Common myeloid progenitor, CD34-positive (primary cell): ENCODE measurements around the gene NELL2. TPM values are rescaled to one million over a fixed set of nuclear protein-coding genes. Genes with fewer than 3 reads are reported as not detected.
"Not testable (repeated sequence)": the region's sequence is repeated elsewhere in the genome, so short reads cannot be mapped to it uniquely, and the experiment has no call there.

Experiments
- CTCF ChIA-PET: fragments of 350-600 bp; sonication (Branson Sonifier 250); formaldehyde crosslinking; loops from one replicate; lab custom pipeline; 2021; ENCODE audit warnings: antibody characterized with exemption; lab: Charles Lee
- POLR2A ChIA-PET: fragments of 350-600 bp; sonication (Branson Sonifier 250); formaldehyde crosslinking; loops from one replicate; lab custom pipeline; 2021; ENCODE audit warnings: antibody characterized with exemption; lab: Charles Lee
- DNase-seq, 3 donors: peaks; one replicate each; pipeline versions ENCODE4 v3.0.0 to v3.0.0-alpha.2; 2013
- H3K27ac ChIP-seq, 2 experiments: 1 replicate in 1 of 2; 2 replicates in 1 of 2; pipeline ENCODE4 v1.7.0; 2013; ENCODE audit warnings: inconsistent platforms in 2 of 2, low read length in 2 of 2, mild to moderate bottlenecking in 2 of 2, low read depth in 1 of 2, moderate library complexity in 1 of 2; ENCODE audit not compliant: severe bottlenecking in 2 of 2, insufficient read depth in 1 of 2, poor library complexity in 1 of 2
- H3K27me3 ChIP-seq, 5 experiments: replicated peaks in 2 of 5; 1 replicate in 3 of 5; 2 replicates in 2 of 5; pipeline versions ENCODE4 v1.6.1 to v1.7.0; 2013; ENCODE audit warnings: low read length in 4 of 5, mild to moderate bottlenecking in 2 of 5, moderate library complexity in 2 of 5, inconsistent platforms in 1 of 5; ENCODE audit not compliant: insufficient read depth in 5 of 5, control insufficient read depth in 4 of 5
- H3K36me3 ChIP-seq, 4 experiments: 1 replicate in 2 of 4; 2 replicates in 2 of 4; pipeline versions ENCODE4 v1.6.1 to v1.7.0; 2013; ENCODE audit warnings: low read length in 3 of 4, control low read depth in 1 of 4, mild to moderate bottlenecking in 1 of 4; ENCODE audit not compliant: control insufficient read depth in 4 of 4, insufficient read depth in 4 of 4
- H3K4me1 ChIP-seq, 4 experiments: 1 replicate in 3 of 4; 2 replicates in 1 of 4; pipeline versions ENCODE4 v1.6.1 to v1.7.1; 2013; ENCODE audit warnings: low read length in 3 of 4, mild to moderate bottlenecking in 3 of 4, control low read depth in 1 of 4, inconsistent platforms in 1 of 4, moderate library complexity in 1 of 4; ENCODE audit not compliant: control insufficient read depth in 4 of 4, insufficient read depth in 4 of 4; ENCODE audit errors: control extremely low read depth in 1 of 4
- H3K4me3 ChIP-seq, 7 experiments: 1 replicate in 4 of 7; 2 replicates in 3 of 7; pipeline versions ENCODE4 v1.5.1 to v1.7.0; 2013; ENCODE audit warnings: mild to moderate bottlenecking in 7 of 7, low read length in 6 of 7, moderate library complexity in 6 of 7, inconsistent platforms in 2 of 7, low read depth in 2 of 7, control low read depth in 1 of 7; ENCODE audit not compliant: insufficient read depth in 4 of 7, control insufficient read depth in 1 of 7; ENCODE audit errors: extremely low read depth in 1 of 7
- H3K9me3 ChIP-seq, 5 experiments: 1 replicate in 4 of 5; 2 replicates in 1 of 5; pipeline versions ENCODE4 v1.6.1 to v1.7.1; 2013; ENCODE audit warnings: low read length in 4 of 5, mild to moderate bottlenecking in 2 of 5, inconsistent platforms in 1 of 5, low read depth in 1 of 5, moderate library complexity in 1 of 5; ENCODE audit not compliant: control insufficient read depth in 4 of 5, insufficient read depth in 2 of 5; ENCODE audit errors: control extremely low read depth in 1 of 5
- WGBS: methylation state at CpG from one replicate; pipeline ENCODE4 v1.1.5; 2013; ENCODE audit not compliant: insufficient coverage; 5-methylcytosine and 5-hydroxymethylcytosine counted together
- polyA plus RNA-seq: library from polyadenylated mRNA; unstranded; fragments of 120-200 nt; gene quantifications from one replicate; pipeline ENCODE4 v1.2.1, GENCODE V29; 2013

The NELL2 gene
- polyA plus RNA-seq = 0.22 TPM

DNA sequence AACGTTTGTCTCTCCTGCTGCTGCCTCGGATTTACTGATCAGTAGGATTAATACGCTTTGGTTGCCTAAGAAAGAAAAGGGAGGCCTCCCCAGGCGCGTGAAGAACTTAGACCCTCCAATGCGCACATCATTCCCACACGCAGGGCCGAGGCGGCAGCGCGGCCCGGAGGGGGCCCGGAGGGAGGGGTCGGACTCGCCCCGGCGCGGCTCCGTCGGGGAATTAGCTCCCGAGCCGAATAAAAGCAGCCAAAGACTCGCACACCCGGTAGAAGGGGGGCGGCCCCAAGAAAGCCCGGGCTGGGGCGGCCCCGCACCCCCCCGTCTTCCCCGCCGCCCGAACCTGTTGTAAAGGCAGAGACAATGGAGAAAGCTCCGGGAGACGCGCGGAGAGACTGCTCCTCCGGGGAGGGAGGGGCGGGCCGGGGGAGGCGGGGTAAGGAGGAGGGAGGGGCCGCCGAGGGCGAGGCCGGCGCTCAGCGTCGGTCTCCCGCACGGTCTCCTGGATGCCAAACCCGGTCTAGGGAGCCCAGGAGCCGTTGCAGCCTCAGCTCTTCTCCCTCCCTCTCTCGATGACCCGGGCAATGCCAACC, at the start of gene NELL2:
Gene NELL2 (minus strand): TSS at position 362 of the 590 bp plus-strand sequence. CDS start 446 bp downstream, outside the sequence.
- Histone ChIP-seq H3K36me3 (no peaks in the 10 kb centered on the region), H3K4me3 (peak within 1 kb of the TSS; percentile 21 to 79 (median 58)), H3K4me1 (peaks cover 0 to 23% (median 16%) of the 10 kb centered on the region in 4 experiments), H3K9me3 (peaks cover 0 to 20% (median 3%) of the 10 kb centered on the region in 5 experiments), H3K27ac (no peak within 1 kb of the TSS), H3K27me3 (peaks cover 8 to 57% (median 36%) of the 10 kb centered on the region in 5 experiments)
- peak; percentile 11 to 38 (median 11) for DNase-seq
- under 1% methylated on average over 27 of the region's 53 CpGs for WGBS
- ChIA-PET CTCF (interaction anchor here (1.4 kb wide), 1 partner anchor 8 kb away, joined by 3 read pairs; no protein-coding TSS in a partner anchor), POLR2A (no interaction called here)

DNA sequence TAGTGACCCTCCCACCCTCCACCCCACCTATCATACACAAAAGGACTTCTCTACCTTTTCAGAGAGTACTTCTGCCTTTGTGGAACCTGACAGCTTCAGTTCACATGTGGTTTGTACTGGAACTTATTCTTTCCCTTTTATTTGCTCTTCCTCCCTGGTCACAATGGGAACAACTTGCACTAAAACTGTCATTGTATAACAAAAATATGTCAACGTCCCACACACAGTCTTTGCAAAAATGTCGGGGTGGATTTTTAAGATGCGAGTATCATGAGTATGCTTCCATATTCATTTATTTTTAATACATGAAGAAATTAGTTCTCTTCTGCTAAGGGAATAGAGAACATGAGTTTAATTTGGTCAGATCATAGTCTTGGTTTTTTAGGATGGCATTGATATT, 45.6 kb upstream of the NELL2 start:
- Histone ChIP-seq H3K4me1 (no peaks in the 10 kb centered on the region), H3K27me3 (peaks cover 0 to 2% (median 0%) of the 10 kb centered on the region in 5 experiments), H3K9me3 (no peaks in the 10 kb centered on the region), H3K27ac (no peak overlapping the region), H3K36me3 (no peaks in the 10 kb centered on the region), H3K4me3 (no peak overlapping the region)
- no peak for DNase-seq
- WGBS = no CpG with 5 or more reads among the region's 3 CpGs
- ChIA-PET CTCF (interaction anchor here (0.9 to 1.5 kb wide), 2 partner anchors 9 to 27 kb away, joined by 3 to 4 read pairs; no protein-coding TSS in a partner anchor), POLR2A (no interaction called here)

DNA sequence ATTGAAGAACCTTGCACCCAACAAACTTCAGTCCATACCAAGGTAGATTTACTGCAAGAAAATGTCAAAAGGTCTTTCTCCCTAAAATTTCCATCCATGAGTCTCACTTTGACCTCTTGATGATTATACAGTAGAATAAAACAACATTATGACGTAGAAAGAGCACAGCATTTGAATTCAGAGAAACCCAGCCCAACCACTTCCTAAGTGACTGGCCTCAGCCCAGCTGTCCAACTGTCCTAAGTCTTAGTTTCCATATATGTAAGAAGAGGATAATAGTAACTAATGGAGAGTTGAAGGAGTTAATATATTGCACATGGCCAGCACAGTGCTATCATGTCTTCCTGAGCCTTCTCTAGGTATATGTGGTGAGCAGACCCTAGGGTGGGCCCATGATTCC, 41.0 kb upstream of the NELL2 start:
- ChIA-PET CTCF (no interaction called here), POLR2A (no interaction called here)
- Histone ChIP-seq H3K4me3 (no peak overlapping the region), H3K27me3 (no peaks in the 10 kb centered on the region), H3K36me3 (no peaks in the 10 kb centered on the region), H3K4me1 (no peaks in the 10 kb centered on the region), H3K9me3 (no peaks in the 10 kb centered on the region), H3K27ac (no peak overlapping the region)
- WGBS = no CpG with 5 or more reads among the region's 1 CpG
- DNase-seq = no peak

DNA sequence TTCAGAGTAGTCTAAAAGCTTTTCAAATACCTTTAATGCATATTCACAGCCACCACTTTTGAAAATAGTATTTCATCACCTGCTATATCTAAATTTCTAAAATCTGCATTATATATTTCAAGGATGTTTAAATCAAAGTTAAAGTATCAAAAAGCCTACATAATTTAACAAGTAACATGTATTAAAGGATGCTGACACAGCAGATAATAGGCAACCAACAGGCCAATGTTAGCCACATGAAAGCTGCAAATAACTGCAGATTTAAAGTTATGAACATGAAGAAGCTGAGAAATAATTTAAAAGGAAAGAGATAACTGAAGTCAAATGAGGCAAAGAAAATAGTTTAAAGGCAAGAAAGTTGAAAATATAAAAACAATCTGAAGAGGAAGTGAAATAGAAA, 39.8 kb upstream of the NELL2 start:
- Histone ChIP-seq H3K27me3 (no peaks in the 10 kb centered on the region), H3K4me1 (no peaks in the 10 kb centered on the region), H3K9me3 (no peaks in the 10 kb centered on the region), H3K4me3 (no peak overlapping the region), H3K36me3 (no peaks in the 10 kb centered on the region), H3K27ac (no peak overlapping the region)
- DNase-seq = no peak
- CTCF ChIA-PET = no interaction called here
- POLR2A ChIA-PET = no interaction called here

DNA sequence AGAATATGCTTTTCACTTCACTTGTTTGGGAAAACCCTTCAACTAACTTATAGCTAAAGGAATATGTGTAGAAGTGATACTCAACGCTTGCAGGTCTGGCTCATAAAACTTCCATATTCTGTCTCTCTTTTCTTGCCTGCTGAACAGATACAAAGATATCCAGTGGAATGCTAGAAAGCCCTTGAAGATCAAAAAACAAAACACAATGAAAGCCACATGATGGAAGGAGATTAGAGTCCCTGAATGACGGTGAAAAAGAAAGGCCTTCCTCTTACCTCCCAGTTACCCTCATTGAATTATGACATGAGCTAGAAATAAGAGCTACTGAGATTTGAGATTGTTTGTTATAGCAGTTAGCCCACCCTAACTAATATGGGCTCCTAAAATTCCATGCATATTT, 28.2 kb upstream of the NELL2 start:
- Histone ChIP-seq H3K9me3 (no peaks in the 10 kb centered on the region), H3K4me1 (no peaks in the 10 kb centered on the region), H3K36me3 (no peaks in the 10 kb centered on the region), H3K27ac (no peak overlapping the region), H3K4me3 (no peak overlapping the region), H3K27me3 (no peaks in the 10 kb centered on the region)
- POLR2A ChIA-PET = no interaction called here
- CTCF ChIA-PET = no interaction called here
- WGBS = no CpG with 5 or more reads among the region's 2 CpGs
- no peak for DNase-seq

DNA sequence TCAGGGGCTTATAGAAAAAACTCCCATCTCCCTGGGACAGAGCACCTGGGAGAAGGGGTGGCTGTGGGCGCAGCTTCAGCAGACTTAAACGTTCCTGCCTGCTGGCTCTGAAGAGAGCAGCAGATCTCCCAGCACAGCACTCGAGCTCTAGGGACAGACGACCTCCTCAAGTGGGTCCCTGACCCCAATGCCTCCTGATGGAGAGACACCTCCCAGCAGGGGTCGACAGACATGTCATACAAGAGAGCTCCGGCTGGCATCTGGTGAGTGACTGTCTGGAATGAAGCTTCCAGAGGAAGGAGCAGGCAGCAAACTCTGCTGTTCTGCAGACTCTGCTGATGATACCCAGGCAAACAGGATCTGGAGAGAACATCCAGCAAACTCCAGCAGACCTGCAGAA, 22.0 kb upstream of the NELL2 start:
- CTCF ChIA-PET = not testable (repeated sequence)

DNA sequence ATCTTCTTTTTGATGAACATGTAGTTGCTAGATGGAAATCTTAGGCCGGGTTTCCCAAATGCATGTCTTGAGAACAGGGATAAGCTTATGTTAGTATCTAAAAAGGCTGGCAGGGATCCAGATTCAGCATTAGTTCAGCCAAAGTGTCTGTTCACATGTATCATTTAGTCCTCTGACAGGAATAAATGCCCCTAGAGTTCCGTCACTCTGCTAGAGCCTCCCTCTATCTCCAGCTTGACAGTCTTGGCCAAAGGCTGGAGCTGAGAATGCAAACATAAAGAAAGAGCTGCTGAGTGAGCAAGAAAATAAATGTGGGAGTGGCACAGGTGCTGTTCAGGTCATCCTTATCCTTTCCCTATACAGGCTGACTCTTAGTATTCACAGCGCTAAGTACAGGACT, 13.8 kb upstream of the NELL2 start:
- no peaks in the 10 kb centered on the region for H3K36me3 ChIP-seq
- POLR2A ChIA-PET = no interaction called here
- H3K4me1 ChIP-seq = no peaks in the 10 kb centered on the region
- H3K9me3 ChIP-seq = peaks cover 0 to 3% (median 0%) of the 10 kb centered on the region in 5 experiments
- CTCF ChIA-PET = no interaction called here
- no peak for DNase-seq
- H3K27me3 ChIP-seq = no peaks in the 10 kb centered on the region
- H3K27ac ChIP-seq = no peak overlapping the region
- WGBS = 100% methylated on average over 1 of the region's 3 CpGs
- no peak overlapping the region for H3K4me3 ChIP-seq

More for the DNA sequence above, 22.0 kb upstream of the NELL2 start:
- DNase-seq, H3K4me1 ChIP-seq, H3K9me3 ChIP-seq, H3K4me3 ChIP-seq, POLR2A ChIA-PET, H3K36me3 ChIP-seq, H3K27ac ChIP-seq, H3K27me3 ChIP-seq: not testable (repeated sequence)
- WGBS = 94% methylated on average over 6 of the region's 6 CpGs
